ENCODE results near the gene RAB31. TPM values are rescaled to one million over a fixed set of nuclear protein-coding genes. Genes with fewer than 3 reads are reported as not detected.
"Not testable (repeated sequence)": the region's sequence is repeated elsewhere in the genome, so short reads cannot be mapped to it uniquely, and the experiment has no call there.

Gene RAB31
- total RNA-seq, 1 donor from 2014 or later = 31.2 TPM

GRCh38 chr18:9885170-9886004, 177.3 kb downstream of the RAB31 start, which contains the start of gene TXNDC2:
Gene TXNDC2 (plus strand): TSS chr18:9885973. CDS start chr18:9886681, 708 bp downstream.
- no peak within 1 kb of the TSS for H3K4me3 ChIP-seq (ENCODE audit: low read depth, low read length)
- TF ChIP-seq CTCF (conservative IDR thresholded peaks at IDR 0.05; ENCODE audit: low read depth, low read length) = no peak
- DNase-seq (ENCODE audit: low read depth) = no peak

GRCh38 chr18:9886005-9886348, 177.9 kb downstream of the RAB31 start:
- TF ChIP-seq CTCF (conservative IDR thresholded peaks at IDR 0.05; ENCODE audit: low read depth, low read length) = no peak
- no peak overlapping the region for H3K4me3 ChIP-seq (ENCODE audit: low read depth, low read length)

GRCh38 chr18:9887992-9888391, 179.9 kb downstream of the RAB31 start:
- no peak for DNase-seq (ENCODE audit: low read depth)
- no peak for TF ChIP-seq CTCF (conservative IDR thresholded peaks at IDR 0.05; ENCODE audit: low read depth, low read length)
- H3K4me3 ChIP-seq (ENCODE audit: low read depth, low read length) = no peak overlapping the region

More at GRCh38 chr18:9886005-9886348, 177.9 kb downstream of the RAB31 start:
- DNase-seq (ENCODE audit: low read depth) = no peak

GRCh38 chr18:9890196-9890595, 182.1 kb downstream of the RAB31 start:
- TF ChIP-seq CTCF (conservative IDR thresholded peaks at IDR 0.05; ENCODE audit: low read depth, low read length) = no peak
- H3K4me3 ChIP-seq (ENCODE audit: low read depth, low read length) = no peak overlapping the region
- DNase-seq (ENCODE audit: low read depth) = no peak

- no peak for TF ChIP-seq CTCF (conservative IDR thresholded peaks at IDR 0.05; ENCODE audit: low read depth, low read length)
- no peak overlapping the region for H3K4me3 ChIP-seq (ENCODE audit: low read depth, low read length)
- no peak for DNase-seq (ENCODE audit: low read depth)
These were observed 182.9 kb downstream of the RAB31 start for GRCh38 chr18:9890957-9891356.

GRCh38 chr18:9891515-9891914, 183.4 kb downstream of the RAB31 start:
- H3K4me3 ChIP-seq (ENCODE audit: low read depth, low read length); DNase-seq (ENCODE audit: low read depth): not testable (repeated sequence)

- TF ChIP-seq CTCF (conservative IDR thresholded peaks at IDR 0.05; ENCODE audit: low read depth, low read length) = no peak
- no peak overlapping the region for H3K4me3 ChIP-seq (ENCODE audit: low read depth, low read length)
- DNase-seq (ENCODE audit: low read depth) = no peak
These were observed 186.5 kb downstream of the RAB31 start for GRCh38 chr18:9894454-9895068.

All from epithelial cell of proximal tubule (primary cell).